ENCODE measurements around the gene SDC4. TPM values are rescaled to one million over a fixed set of nuclear protein-coding genes. Genes with fewer than 3 reads are reported as not detected.

The SDC4 gene
- total RNA-seq, 1 experiment from 2014 or later: 100 TPM

GRCh38 chr20:45317826-45318225 lies 30.4 kb downstream of the SDC4 start:
- TF ChIP-seq RAD21 (IDR thresholded peaks at IDR 0.05; ENCODE audit: low read depth) (no peak), EZH2 (IDR thresholded peaks at IDR 0.05) (no peak), CTCF (IDR thresholded peaks at IDR 0.05 in 2 of 3, conservative IDR thresholded peaks at IDR 0.05 in 1 of 3; ENCODE audit: borderline replicate concordance in 1 of 3, insufficient read depth in 1 of 3, low read depth in 2 of 3, low read length in 2 of 3) (no peak), SP1 (IDR thresholded peaks at IDR 0.05; ENCODE audit: low read depth) (no peak), SIN3A (IDR thresholded peaks at IDR 0.05; ENCODE audit: low read depth) (no peak), CBX3 (IDR thresholded peaks at IDR 0.05; ENCODE audit: low read depth) (no peak), FOSL1 (IDR thresholded peaks at IDR 0.05; ENCODE audit: low read depth) (no peak), POLR2A (IDR thresholded peaks at IDR 0.05; ENCODE audit: borderline replicate concordance, extremely low read depth, insufficient read depth, insufficient read length) (no peak), JUND (IDR thresholded peaks at IDR 0.05) (no peak), ZNF274 (IDR thresholded peaks at IDR 0.05; ENCODE audit: low read depth, low read length) (no peak), ELF1 (IDR thresholded peaks at IDR 0.05; ENCODE audit: borderline replicate concordance, low read depth) (no peak), EGR1 (IDR thresholded peaks at IDR 0.05; ENCODE audit: low read depth) (no peak), SRF (IDR thresholded peaks at IDR 0.05; ENCODE audit: low read depth) (no peak), POLR2AphosphoS5 (IDR thresholded peaks at IDR 0.05; ENCODE audit: low read depth, low read length) (no peak), MAX (IDR thresholded peaks at IDR 0.05) (no peak), CEBPB (IDR thresholded peaks at IDR 0.05; ENCODE audit: low read depth) (no peak), YY1 (IDR thresholded peaks at IDR 0.05; ENCODE audit: extremely low read depth, insufficient replicate concordance, low read depth, low read length) (no peak)
- no peaks in the 10 kb centered on the region for H4K20me1 ChIP-seq (ENCODE audit: insufficient read depth)
- intact Hi-C loops (cut with micrococcal nuclease): no loop called here
- H3K27ac ChIP-seq (ENCODE audit: low read depth, low read length): no peak overlapping the region
- H2AFZ ChIP-seq (ENCODE audit: low read depth, low read length, poor library complexity, severe bottlenecking): no peak overlapping the region
- ChIA-PET POLR2A (interaction anchor here (1.8 kb wide), 1 partner anchor 119 kb away, joined by 4 read pairs; no protein-coding TSS in a partner anchor), CTCF (interaction anchor here (1.6 to 6.9 kb wide), 2 partner anchors 12 to 120 kb away, joined by 5 to 100 read pairs; no protein-coding TSS in a partner anchor), RAD21 (ENCODE audit: low non-redundant PET in 1 of 2, low total read pairs in 2 of 2, uncharacterized antibody in 2 of 2, unreplicated experiment in 2 of 2) (no interaction called here)
- DNase-seq (ENCODE audit: low read depth, low spot score) (no peak), ATAC-seq (no peak)
- no peaks in the 10 kb centered on the region for H3K4me1 ChIP-seq (ENCODE audit: control insufficient read depth in 1 of 2, insufficient read depth in 2 of 2, low read length in 2 of 2)
- H3K9ac ChIP-seq (ENCODE audit: low read length): no peak overlapping the region
- H3K4me3 ChIP-seq (replicated peaks in 1 of 2; ENCODE audit: low read depth in 1 of 2, low read length in 2 of 2): no peak overlapping the region
- no peaks in the 10 kb centered on the region for H3K36me3 ChIP-seq (ENCODE audit: control insufficient read depth in 1 of 2, insufficient read depth in 2 of 2, low read length in 2 of 2)
- no peaks in the 10 kb centered on the region for H3K9me3 ChIP-seq (ENCODE audit: control insufficient read depth in 1 of 2, insufficient read depth in 1 of 2, low read depth in 1 of 2, low read length in 2 of 2)
- H3K27me3 ChIP-seq (ENCODE audit: insufficient read depth, low read length): no peaks in the 10 kb centered on the region
- H3K79me2 ChIP-seq (ENCODE audit: insufficient read depth, low read length): no peaks in the 10 kb centered on the region
- H3K4me2 ChIP-seq (ENCODE audit: low read length): no peak overlapping the region
- no peaks in the 10 kb centered on the region for H3K9me2 ChIP-seq (ENCODE audit: insufficient read depth)
- no TSS peak for BruUV-seq (replicated peaks)

Measured in HCT116 (cell line).